Smooth muscle cell (in vitro differentiated cells): Measurements from ENCODE around the gene ST6GALNAC6. TPM values are rescaled to one million over a fixed set of nuclear protein-coding genes. Genes with fewer than 3 reads are reported as not detected.
A peak's percentile ranks its signal among the peaks of the same experiment; 100 is the strongest.

Source experiments
- DNase-seq: peaks from one replicate; lab custom pipeline; 2025; ENCODE audit not compliant: unreplicated experiment; lab: John Stamatoyannopoulos, UW
- H2AFZ ChIP-seq: fragments of 200-600 bp; sonication (generic); 2 replicates; pipeline ENCODE4 v1.6.0; 2016; ENCODE audit warnings: antibody characterized with exemption, low read depth, mild to moderate bottlenecking
- H3F3A ChIP-seq: fragments of 200-600 bp; sonication (generic); 2 replicates; pipeline ENCODE4 v1.6.0; 2017; ENCODE audit warnings: antibody characterized with exemption, low read depth
- H3K27ac ChIP-seq: fragments of 200-600 bp; sonication (generic); 2 replicates; pipeline ENCODE4 v1.5.1; 2016; ENCODE audit warnings: low read depth, mild to moderate bottlenecking
- H3K27me3 ChIP-seq: fragments of 200-600 bp; sonication (generic); 2 replicates; pipeline ENCODE4 v1.6.1; 2016; ENCODE audit warnings: low read depth, mild to moderate bottlenecking
- H3K36me3 ChIP-seq: fragments of 200-600 bp; sonication (generic); 2 replicates; pipeline ENCODE4 v1.5.1; 2016; ENCODE audit warnings: low read depth
- H3K4me1 ChIP-seq: fragments of 200-600 bp; sonication (generic); 2 replicates; pipeline ENCODE4 v1.5.1; 2016; ENCODE audit warnings: low read depth
- H3K4me2 ChIP-seq: fragments of 200-600 bp; sonication (generic); 2 replicates; pipeline ENCODE4 v1.6.0; 2016; ENCODE audit warnings: mild to moderate bottlenecking
- H3K4me3 ChIP-seq: fragments of 200-600 bp; sonication (generic); 2 replicates; pipeline ENCODE4 v1.5.1; 2016; ENCODE audit warnings: mild to moderate bottlenecking
- H3K79me2 ChIP-seq: fragments of 200-600 bp; sonication (generic); 2 replicates; pipeline ENCODE4 v1.6.0; 2016; ENCODE audit warnings: low read depth, mild to moderate bottlenecking
- H3K9ac ChIP-seq: fragments of 200-600 bp; sonication (generic); 2 replicates; pipeline ENCODE4 v1.6.0; 2016; ENCODE audit warnings: low read depth
- H3K9me3 ChIP-seq: fragments of 200-600 bp; sonication (generic); replicated peaks from 2 replicates; pipeline ENCODE4 v1.5.1; 2016; ENCODE audit warnings: low read depth
- H4K20me1 ChIP-seq: fragments of 200-600 bp; sonication (generic); 2 replicates; pipeline ENCODE4 v1.6.0; 2016; ENCODE audit warnings: low read depth
- CTCF ChIP-seq: fragments of 200-600 bp; sonication (generic); IDR thresholded peaks from 2 replicates; pipeline ENCODE4 v1.5.1; 2017; ENCODE audit warnings: borderline replicate concordance, mild to moderate bottlenecking, antibody characterized with exemption; ENCODE audit not compliant: insufficient read depth, poor library complexity, severe bottlenecking
- WGBS: methylation state at CpG from one replicate; pipeline ENCODE4 v1.1.7; 2016; ENCODE audit warnings: low lambda C conversion rate; 5-methylcytosine and 5-hydroxymethylcytosine counted together
- polyA plus RNA-seq: library from polyadenylated mRNA; unstranded; fragments of >200 nt; fragmentation: Nextera tagmentation; extraction: Ambion mirVana; gene quantifications from 2 replicates; pipeline ENCODE4 v1.2.1, GENCODE V29; 2016
- total RNA-seq: library from RNA; depleted of rRNA; stranded (reverse); fragments of >200 nt; gene quantifications from 2 replicates; pipeline ENCODE4 v1.2.3, GENCODE V29; 2014

The ST6GALNAC6 gene
- total and polyA plus RNA-seq, 2 experiments from 2014 or later = 36.4 to 65.8 TPM

GRCh38 chr9:127875306-127875966 is 24.0 kb downstream of the ST6GALNAC6 start:
- Histone ChIP-seq H3K9me3 (no peaks in the 10 kb centered on the region), H3K27me3 (no peaks in the 10 kb centered on the region), H3K79me2 (no peaks in the 10 kb centered on the region), H3K9ac (no peak overlapping the region), H3K27ac (peak overlapping the region; percentile 8), H3F3A (no peaks in the 10 kb centered on the region), H4K20me1 (no peaks in the 10 kb centered on the region), H3K4me2 (peak overlapping the region; percentile 81), H2AFZ (no peak overlapping the region), H3K4me1 (peaks cover 5% of the 10 kb centered on the region), H3K36me3 (no peaks in the 10 kb centered on the region), H3K4me3 (peak overlapping the region; percentile 2)
- no peak for TF ChIP-seq CTCF
- peak; percentile 27 for DNase-seq
- WGBS = 17% methylated on average over 4 of the region's 10 CpGs

- no peaks in the 10 kb centered on the region for H3K79me2 ChIP-seq
- no peak for TF ChIP-seq CTCF
- H2AFZ ChIP-seq = no peak overlapping the region
- H3F3A ChIP-seq = no peaks in the 10 kb centered on the region
- H4K20me1 ChIP-seq = no peaks in the 10 kb centered on the region
- DNase-seq = no peak
- H3K9ac ChIP-seq = no peak overlapping the region
- H3K27me3 ChIP-seq = no peaks in the 10 kb centered on the region
- no peak overlapping the region for H3K27ac ChIP-seq
- H3K36me3 ChIP-seq = no peaks in the 10 kb centered on the region
- WGBS = 90% methylated on average over 19 of the region's 19 CpGs
- peaks cover 5% of the 10 kb centered on the region for H3K4me1 ChIP-seq
- no peak overlapping the region for H3K4me3 ChIP-seq
- H3K9me3 ChIP-seq = no peaks in the 10 kb centered on the region
- H3K4me2 ChIP-seq = peak overlapping the region; percentile 81
Measured at GRCh38 chr9:127874301-127875221, 24.8 kb downstream of the ST6GALNAC6 start.

GRCh38 chr9:127873886-127874285 is 25.5 kb downstream of the ST6GALNAC6 start:
- Histone ChIP-seq H3F3A (no peaks in the 10 kb centered on the region), H3K27me3 (no peaks in the 10 kb centered on the region), H3K36me3 (no peaks in the 10 kb centered on the region), H2AFZ (no peak overlapping the region), H3K9ac (no peak overlapping the region), H3K9me3 (no peaks in the 10 kb centered on the region), H3K4me3 (no peak overlapping the region), H3K4me2 (no peak overlapping the region), H4K20me1 (no peaks in the 10 kb centered on the region), H3K79me2 (no peaks in the 10 kb centered on the region), H3K4me1 (peaks cover 5% of the 10 kb centered on the region), H3K27ac (no peak overlapping the region)
- DNase-seq = no peak
- TF ChIP-seq CTCF = no peak
- WGBS = 74% methylated on average over 10 of the region's 10 CpGs
